ENCODE results near the gene ADAMTS19. TPM values are rescaled to one million over a fixed set of nuclear protein-coding genes. Genes with fewer than 3 reads are reported as not detected.
A peak's percentile ranks its signal among the peaks of the same experiment; 100 is the strongest.

ADAMTS19 gene
- total and polyA plus RNA-seq, 8 donors: 0.05 to 18.0 (median 0.87) TPM; not detected in 4

DNA sequence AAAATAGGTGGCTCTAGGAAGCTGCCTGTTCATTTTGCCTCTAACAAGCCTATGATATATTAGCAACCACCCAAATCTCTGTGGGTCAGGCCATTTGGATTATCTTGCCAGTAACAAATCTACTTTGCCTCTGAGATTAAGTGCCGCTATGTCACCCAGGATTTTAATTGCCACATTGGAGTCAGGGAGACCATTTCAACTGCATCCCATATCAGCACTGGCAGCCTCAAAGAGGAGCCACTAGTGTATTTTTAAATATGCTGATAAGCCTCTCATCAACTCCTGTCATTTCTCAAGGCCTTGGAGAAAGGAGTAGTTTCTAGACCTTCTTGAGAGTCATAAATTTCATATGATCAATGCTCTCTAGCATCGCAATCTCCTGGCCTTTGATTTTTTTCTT, 12.1 kb upstream of the ADAMTS19 start:
- 91 to 99% (median 95%) methylated on average over 2 of the region's 2 CpGs for WGBS, 5 donors
- Histone ChIP-seq H3K9me3 (no peaks in the 10 kb centered on the region), H3K4me3 (no peak overlapping the region), H3K27ac (no peak overlapping the region), H3K4me1 (no peaks in the 10 kb centered on the region), H3K27me3 (no peaks in the 10 kb centered on the region), H3K36me3 (no peaks in the 10 kb centered on the region)
- intact Hi-C loops (cut with DNase I; ENCODE audit: low total_unique reads): no loop called here
- TF ChIP-seq POLR2A (IDR thresholded peaks at IDR 0.05) (no peak), EP300 (IDR thresholded peaks at IDR 0.05) (no peak), POLR2AphosphoS5 (IDR thresholded peaks at IDR 0.05) (no peak)
- TF ChIP-seq, protein P1, sequence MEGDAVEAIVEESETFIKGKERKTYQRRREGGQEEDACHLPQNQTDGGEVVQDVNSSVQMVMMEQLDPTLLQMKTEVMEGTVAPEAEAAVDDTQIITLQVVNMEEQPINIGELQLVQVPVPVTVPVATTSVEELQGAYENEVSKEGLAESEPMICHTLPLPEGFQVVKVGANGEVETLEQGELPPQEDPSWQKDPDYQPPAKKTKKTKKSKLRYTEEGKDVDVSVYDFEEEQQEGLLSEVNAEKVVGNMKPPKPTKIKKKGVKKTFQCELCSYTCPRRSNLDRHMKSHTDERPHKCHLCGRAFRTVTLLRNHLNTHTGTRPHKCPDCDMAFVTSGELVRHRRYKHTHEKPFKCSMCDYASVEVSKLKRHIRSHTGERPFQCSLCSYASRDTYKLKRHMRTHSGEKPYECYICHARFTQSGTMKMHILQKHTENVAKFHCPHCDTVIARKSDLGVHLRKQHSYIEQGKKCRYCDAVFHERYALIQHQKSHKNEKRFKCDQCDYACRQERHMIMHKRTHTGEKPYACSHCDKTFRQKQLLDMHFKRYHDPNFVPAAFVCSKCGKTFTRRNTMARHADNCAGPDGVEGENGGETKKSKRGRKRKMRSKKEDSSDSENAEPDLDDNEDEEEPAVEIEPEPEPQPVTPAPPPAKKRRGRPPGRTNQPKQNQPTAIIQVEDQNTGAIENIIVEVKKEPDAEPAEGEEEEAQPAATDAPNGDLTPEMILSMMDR (IDR thresholded peaks at IDR 0.05): no peak
- DNase-seq: no peak

DNA sequence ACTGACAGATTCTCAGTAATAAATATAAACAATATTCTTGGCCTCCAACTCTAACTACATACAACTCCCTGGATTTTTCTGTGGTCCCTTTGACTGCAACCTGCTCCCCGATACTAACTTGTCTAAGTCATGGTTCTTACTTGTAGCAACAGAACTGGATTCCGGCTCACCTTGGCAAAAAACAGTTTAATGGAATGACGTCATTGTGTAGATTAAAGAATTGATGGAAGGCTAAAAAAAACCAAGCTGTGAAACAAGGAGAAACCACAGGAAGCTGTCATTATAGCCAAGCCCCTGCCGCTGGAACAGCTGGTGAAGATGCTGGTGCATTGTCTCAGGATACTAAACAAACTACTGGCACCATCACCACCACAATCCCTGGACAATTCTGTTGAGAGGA, 11.4 kb upstream of the ADAMTS19 start:
- H3K36me3 ChIP-seq: no peaks in the 10 kb centered on the region
- no peaks in the 10 kb centered on the region for H3K4me1 ChIP-seq
- no peak for DNase-seq
- TF ChIP-seq, protein P1 (IDR thresholded peaks at IDR 0.05): no peak
- no peak for TF ChIP-seq EP300 (IDR thresholded peaks at IDR 0.05)
- no peak for TF ChIP-seq POLR2A (IDR thresholded peaks at IDR 0.05)
- no peak for TF ChIP-seq POLR2AphosphoS5 (IDR thresholded peaks at IDR 0.05)
- intact Hi-C loops (cut with DNase I; ENCODE audit: low total_unique reads): no loop called here
- H3K4me3 ChIP-seq: no peak overlapping the region
- no peak overlapping the region for H3K27ac ChIP-seq
- WGBS, 5 donors: 86 to 89% (median 88%) methylated on average over 4 of the region's 4 CpGs
- H3K9me3 ChIP-seq: no peaks in the 10 kb centered on the region
- no peaks in the 10 kb centered on the region for H3K27me3 ChIP-seq

DNA sequence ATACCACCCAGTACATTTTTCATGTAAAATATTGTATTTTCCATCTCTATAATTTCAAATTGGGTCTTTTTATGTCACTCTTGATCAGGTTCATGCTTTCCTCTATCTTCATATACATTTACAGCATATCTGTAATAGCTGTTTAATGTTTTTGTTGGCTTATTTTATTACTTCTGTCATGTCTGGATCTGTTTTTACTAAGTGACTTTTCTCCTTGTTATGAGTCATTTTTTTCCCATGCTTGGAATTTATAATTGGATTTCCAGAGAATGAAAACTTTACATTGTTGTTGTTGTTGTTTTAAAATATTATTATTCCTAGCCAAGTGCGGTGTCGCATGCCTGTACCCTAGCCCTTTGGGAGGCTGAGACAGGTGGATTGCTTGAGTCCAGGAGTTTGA, 5.6 kb upstream of the ADAMTS19 start:
- Histone ChIP-seq H3K27ac (no peak overlapping the region), H3K36me3 (no peaks in the 10 kb centered on the region), H3K27me3 (peaks cover 0 to 4% (median 3%) of the 10 kb centered on the region in 3 donors), H3K4me1 (peaks cover 0 to 2% (median under 1%) of the 10 kb centered on the region in 4 donors), H3K9me3 (no peaks in the 10 kb centered on the region), H3K4me3 (no peak overlapping the region)
- TF ChIP-seq, protein P1 (IDR thresholded peaks at IDR 0.05): no peak
- TF ChIP-seq EP300 (IDR thresholded peaks at IDR 0.05) (no peak), POLR2AphosphoS5 (IDR thresholded peaks at IDR 0.05) (no peak), POLR2A (IDR thresholded peaks at IDR 0.05) (no peak)
- DNase-seq: no peak
- intact Hi-C loops (cut with DNase I; ENCODE audit: low total_unique reads): no loop called here
- 96 to 98% (median 97%) methylated on average over 2 of the region's 2 CpGs for whole genome bisulfite sequencing, 5 donors

DNA sequence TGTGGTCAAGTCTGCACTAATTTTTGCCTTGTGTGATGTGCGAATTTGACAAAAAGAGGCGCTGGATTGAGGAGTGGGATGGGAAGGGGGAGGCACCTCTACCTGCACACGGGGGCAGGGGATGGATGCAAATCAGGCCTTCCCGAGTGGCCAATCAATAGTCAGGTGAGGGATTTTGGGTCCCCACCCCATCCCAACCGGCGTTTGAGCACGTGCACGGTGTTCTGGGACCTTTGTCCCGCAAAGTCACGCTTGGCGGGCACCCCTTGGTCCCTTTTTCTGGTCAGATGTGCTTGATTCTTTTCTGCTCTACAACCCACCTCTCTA, 685 bp upstream of the ADAMTS19 start:
- no peak for TF ChIP-seq POLR2AphosphoS5 (IDR thresholded peaks at IDR 0.05)
- TF ChIP-seq POLR2A (IDR thresholded peaks at IDR 0.05): no peak
- TF ChIP-seq EP300 (IDR thresholded peaks at IDR 0.05): no peak
- TF ChIP-seq, protein P1 (IDR thresholded peaks at IDR 0.05): no peak
- no peaks in the 10 kb centered on the region for H3K36me3 ChIP-seq
- H3K4me3 ChIP-seq: peak overlapping the region; percentile 36 to 65 (median 50)
- intact Hi-C loops (cut with DNase I; ENCODE audit: low total_unique reads): no loop called here
- 30 to 51% (median 39%) methylated on average over 11 of the region's 11 CpGs for WGBS, 5 donors
- no peaks in the 10 kb centered on the region for H3K9me3 ChIP-seq
- H3K27me3 ChIP-seq: peaks cover 0 to 45% (median 30%) of the 10 kb centered on the region in 3 donors
- no peak for DNase-seq
- H3K4me1 ChIP-seq: peaks cover 11 to 26% (median 25%) of the 10 kb centered on the region in 4 donors
- H3K27ac ChIP-seq: no peak overlapping the region
